HepG2 (cell line): ENCODE data around the gene CADM2. TPM values are rescaled to one million over a fixed set of nuclear protein-coding genes. Genes with fewer than 3 reads are reported as not detected.

Source experiments
- ATAC-seq: fragments of 200-7000 bp; cut with Tn5 transposase; 3 replicates; pipeline ENCODE4 v1.9.1; 2020; ENCODE audit warnings: mild to moderate bottlenecking, moderate library complexity
- BruUV-seq: library from RNA; stranded (reverse); fragments of 400-500 nt; replicated peaks from 2 replicates; lab custom pipeline; 2021; lab: Mats Ljungman, UMichigan
- CTCF ChIA-PET: fragments of 300-600 bp; formaldehyde crosslinking; extraction: SDS; loops from one replicate; lab custom pipeline; 2021; ENCODE audit warnings: low total read pairs, inconsistent platforms, low intra/inter-chr PET ratio; lab: Yijun Ruan, JAX
- POLR2A ChIA-PET: fragments of 350-600 bp; sonication (Branson Sonifier 250); formaldehyde crosslinking; loops from one replicate; lab custom pipeline; 2020; ENCODE audit warnings: antibody characterized with exemption, inconsistent platforms; lab: Yijun Ruan, JAX
- DNase-seq: peaks from one replicate; pipeline ENCODE4 v3.0.0-alpha.2; 2015; ENCODE audit warnings: low spot score
- FAIRE-seq: peaks from 3 replicates; lab custom pipeline; 2011; peaks lifted over from hg19 to GRCh38; lab: Jason Lieb, UNC
- H2AFZ ChIP-seq: one replicate; pipeline ENCODE4 v1.6.1; 2011; ENCODE audit warnings: low read length, inconsistent platforms
- H3K27ac ChIP-seq: fragments of 300-600 bp; 3 replicates; pipeline ENCODE4 v1.8.0; 2011; ENCODE audit warnings: mixed run types, mild to moderate bottlenecking, mixed read lengths, low read length, inconsistent platforms; ENCODE audit not compliant: insufficient read depth; ENCODE audit errors: extremely low read length
- H3K27me3 ChIP-seq, 2 experiments: fragments of 200-600 bp in 1 of 2; 2 replicates in 1 of 2; 3 replicates in 1 of 2; pipeline versions ENCODE4 v1.6.0 to v1.8.0; 2011; ENCODE audit warnings: low read length in 2 of 2, mild to moderate bottlenecking in 2 of 2, moderate library complexity in 2 of 2, inconsistent platforms in 1 of 2; ENCODE audit not compliant: insufficient read depth in 2 of 2, control insufficient read depth in 1 of 2
- H3K36me3 ChIP-seq, 2 experiments: fragments of 200-600 bp in 1 of 2; replicated peaks in 1 of 2; 2 replicates in 1 of 2; 3 replicates in 1 of 2; pipeline versions ENCODE4 v1.5.1 to v1.8.0; 2011; ENCODE audit warnings: low read length in 2 of 2, inconsistent platforms in 1 of 2; ENCODE audit not compliant: insufficient read depth in 2 of 2, control insufficient read depth in 1 of 2
- H3K4me1 ChIP-seq: 2 replicates; pipeline ENCODE4 v1.5.1; 2012; ENCODE audit warnings: low read length, inconsistent platforms; ENCODE audit not compliant: insufficient read depth
- H3K4me2 ChIP-seq: 2 replicates; pipeline ENCODE4 v1.6.0; 2011; ENCODE audit warnings: low read depth, low read length, inconsistent platforms
- H3K4me3 ChIP-seq, 3 experiments: fragments of 200-600 bp in 1 of 3; sonication (generic), shearing (Covaris generic) in 1 of 3; replicated peaks in 1 of 3; 2 replicates each; pipeline ENCODE4 v1.5.1; 2011 to 2016; ENCODE audit warnings: low read length in 3 of 3, inconsistent platforms in 2 of 3, low read depth in 2 of 3, mild to moderate bottlenecking in 2 of 3, control low read depth in 1 of 3, mixed read lengths in 1 of 3; ENCODE audit not compliant: insufficient read depth in 1 of 3
- H3K79me2 ChIP-seq: one replicate; pipeline ENCODE4 v1.6.1; 2011; ENCODE audit warnings: low read length, inconsistent platforms; ENCODE audit not compliant: insufficient read depth
- H3K9ac ChIP-seq: 2 replicates; pipeline ENCODE4 v1.6.0; 2011; ENCODE audit warnings: mild to moderate bottlenecking, low read depth, low read length, inconsistent platforms; ENCODE audit not compliant: insufficient read depth
- H3K9me3 ChIP-seq: 2 replicates; pipeline ENCODE4 v1.5.1; 2012; ENCODE audit warnings: mild to moderate bottlenecking, low read length
- H4K20me1 ChIP-seq: 2 replicates; pipeline ENCODE4 v1.6.0; 2011; ENCODE audit warnings: inconsistent platforms, mild to moderate bottlenecking, low read length, moderate library complexity; ENCODE audit not compliant: insufficient read depth
- ARID4A ChIP-seq: sonication (generic); formaldehyde crosslinking; IDR thresholded peaks from 2 replicates; pipeline ENCODE4 v1.5.0; 2020; ENCODE audit warnings: mild to moderate bottlenecking, missing genetic modification reagents, borderline replicate concordance
- FOXC1 ChIP-seq: sonication (generic); formaldehyde crosslinking; IDR thresholded peaks from 2 replicates; pipeline ENCODE4 v1.8.0; 2022; ENCODE audit warnings: mild to moderate bottlenecking, missing genetic modification reagents, borderline replicate concordance
- RFX3 ChIP-seq: IDR thresholded peaks from 2 replicates; pipeline ENCODE4 v1.6.1; 2016; ENCODE audit warnings: missing biosample characterization, missing genetic modification reagents
- ZNF431 ChIP-seq: sonication (generic); formaldehyde crosslinking; IDR thresholded peaks from 2 replicates; pipeline ENCODE4 v1.9.0; 2022; ENCODE audit warnings: missing genetic modification reagents, low read depth, mild to moderate bottlenecking, borderline replicate concordance
- ZNF629 ChIP-seq: sonication (generic); formaldehyde crosslinking; conservative IDR thresholded peaks from 2 replicates; pipeline ENCODE4 v1.5.0; 2020; ENCODE audit warnings: missing genetic modification reagents
- ZNF737 ChIP-seq: sonication (generic); formaldehyde crosslinking; IDR thresholded peaks from 2 replicates; pipeline ENCODE4 v1.5.0; 2020; ENCODE audit warnings: missing genetic modification reagents, mild to moderate bottlenecking, borderline replicate concordance
- WGBS: methylation state at CpG from one replicate; pipeline ENCODE4 v1.1.6; 2017; ENCODE audit warnings: low lambda C conversion rate; 5-methylcytosine and 5-hydroxymethylcytosine counted together
- in situ Hi-C: cut with HindIII; loops from 2 replicates; pipeline ENCODE4 v1.10.0; 2017; ENCODE audit warnings: low pct_unique_long_range_greater_than_20kb; ENCODE audit not compliant: extremely low pct_ligation_motif_present
- intact Hi-C: fragments of 100-400 bp; cut with micrococcal nuclease; formaldehyde crosslinking; loops from one replicate; pipeline ENCODE4 v1.10.0; 2022; ENCODE audit not compliant: unreplicated experiment
- polyA plus RNA-seq, 8 experiments: library from polyadenylated mRNA; depleted of rRNA in 3 of 8; stranded (reverse) in 7 of 8; unstranded in 1 of 8; fragments of >200 nt; fragmentation: Illumina TruSeq in 4 of 8; extraction: Trizol in 4 of 8; gene quantifications; 2 replicates each; pipeline versions ENCODE4 v1.2.1 to v1.2.3, GENCODE V29; 2011 to 2016; ENCODE audit warnings: low read depth in 4 of 8, missing spikeins in 1 of 8, mixed read lengths in 1 of 8; ENCODE audit not compliant: insufficient read depth in 1 of 8
- total RNA-seq, 5 experiments: library from RNA; depleted of rRNA; stranded (reverse); fragments of >200 nt; fragmentation: Illumina TruSeq; extraction: Trizol; gene quantifications; 2 replicates each; pipeline ENCODE4 v1.2.3, GENCODE V29; 2016; ENCODE audit warnings: low read depth in 1 of 5
- TF ChIP-seq, protein P1 (sequence below): sonication (generic); formaldehyde crosslinking; IDR thresholded peaks from 2 replicates; pipeline ENCODE4 v1.8.0; 2022; ENCODE audit warnings: mild to moderate bottlenecking, missing genetic modification reagents; ENCODE audit not compliant: insufficient replicate concordance
- TF ChIP-seq, protein P2 (sequence below): sonication (generic); formaldehyde crosslinking; IDR thresholded peaks from 2 replicates; pipeline ENCODE4 v1.4.0; 2020; ENCODE audit warnings: missing genetic modification reagents

The CADM2 gene
- total and polyA plus RNA-seq, 2 of the 13 experiments (the other 11 are each of a cell fraction or from before 2014, with no cell fraction given) = not detected

- H4K20me1 ChIP-seq = no peaks in the 10 kb centered on the region
- POLR2A ChIA-PET = no interaction called here
- TF ChIP-seq ZNF737 (CRISPR knock-in tag) (no peak), ZNF629 (CRISPR knock-in tag) (no peak)
- TF ChIP-seq, all 625 proteins: peak for 0
- no peaks in the 10 kb centered on the region for H3K4me1 ChIP-seq
- BruUV-seq = no TSS peak
- no peak for DNase-seq
- WGBS = 9% methylated on average over 1 of the region's 1 CpG
- FAIRE-seq = no peak
- in situ Hi-C loops (no loop called here), intact Hi-C loops (no loop called here)
- H3K27me3 ChIP-seq = no peaks in the 10 kb centered on the region
- H3K79me2 ChIP-seq = no peaks in the 10 kb centered on the region
- H3K4me3 ChIP-seq = no peak overlapping the region
- CTCF ChIA-PET = no interaction called here
- H3K9ac ChIP-seq = no peak overlapping the region
- no peak overlapping the region for H2AFZ ChIP-seq
- H3K36me3 ChIP-seq = no peaks in the 10 kb centered on the region
- ATAC-seq = no peak
- no peak overlapping the region for H3K27ac ChIP-seq
- no peak overlapping the region for H3K4me2 ChIP-seq
- no peaks in the 10 kb centered on the region for H3K9me3 ChIP-seq
These were observed 644.6 kb downstream of the CADM2 start for GRCh38 chr3:85603378-85603777.

GRCh38 chr3:85604641-85605040, 645.9 kb downstream of the CADM2 start:
- Histone ChIP-seq H3K9me3 (no peaks in the 10 kb centered on the region), H3K36me3 (no peaks in the 10 kb centered on the region), H3K27ac (no peak overlapping the region), H3K27me3 (no peaks in the 10 kb centered on the region), H3K4me2 (no peak overlapping the region), H2AFZ (no peak overlapping the region), H3K4me3 (no peak overlapping the region), H3K9ac (no peak overlapping the region), H4K20me1 (no peaks in the 10 kb centered on the region), H3K4me1 (no peaks in the 10 kb centered on the region), H3K79me2 (no peaks in the 10 kb centered on the region)
- in situ Hi-C loops (no loop called here), intact Hi-C loops (no loop called here)
- ATAC-seq = no peak
- 0% methylated on average over 3 of the region's 3 CpGs for WGBS
- CTCF ChIA-PET = no interaction called here
- POLR2A ChIA-PET = no interaction called here
- no peak for FAIRE-seq
- BruUV-seq = no TSS peak
- DNase-seq = no peak
- TF ChIP-seq RFX3 (CRISPR knock-in tag) (no peak), ARID4A (CRISPR knock-in tag) (no peak), FOXC1 (no peak), ZNF431 (CRISPR knock-in tag) (no peak)
- TF ChIP-seq, protein P1, sequence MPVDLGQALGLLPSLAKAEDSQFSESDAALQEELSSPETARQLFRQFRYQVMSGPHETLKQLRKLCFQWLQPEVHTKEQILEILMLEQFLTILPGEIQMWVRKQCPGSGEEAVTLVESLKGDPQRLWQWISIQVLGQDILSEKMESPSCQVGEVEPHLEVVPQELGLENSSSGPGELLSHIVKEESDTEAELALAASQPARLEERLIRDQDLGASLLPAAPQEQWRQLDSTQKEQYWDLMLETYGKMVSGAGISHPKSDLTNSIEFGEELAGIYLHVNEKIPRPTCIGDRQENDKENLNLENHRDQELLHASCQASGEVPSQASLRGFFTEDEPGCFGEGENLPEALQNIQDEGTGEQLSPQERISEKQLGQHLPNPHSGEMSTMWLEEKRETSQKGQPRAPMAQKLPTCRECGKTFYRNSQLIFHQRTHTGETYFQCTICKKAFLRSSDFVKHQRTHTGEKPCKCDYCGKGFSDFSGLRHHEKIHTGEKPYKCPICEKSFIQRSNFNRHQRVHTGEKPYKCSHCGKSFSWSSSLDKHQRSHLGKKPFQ (CRISPR knock-in tag) = no peak
- TF ChIP-seq, protein P2, sequence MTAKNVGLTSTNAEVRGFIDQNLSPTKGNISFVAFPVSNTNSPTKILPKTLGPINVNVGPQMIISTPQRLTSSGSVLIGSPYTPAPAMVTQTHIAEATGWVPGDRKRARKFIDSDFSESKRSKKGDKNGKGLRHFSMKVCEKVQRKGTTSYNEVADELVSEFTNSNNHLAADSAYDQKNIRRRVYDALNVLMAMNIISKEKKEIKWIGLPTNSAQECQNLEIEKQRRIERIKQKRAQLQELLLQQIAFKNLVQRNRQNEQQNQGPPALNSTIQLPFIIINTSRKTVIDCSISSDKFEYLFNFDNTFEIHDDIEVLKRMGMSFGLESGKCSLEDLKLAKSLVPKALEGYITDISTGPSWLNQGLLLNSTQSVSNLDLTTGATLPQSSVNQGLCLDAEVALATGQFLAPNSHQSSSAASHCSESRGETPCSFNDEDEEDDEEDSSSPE (CRISPR knock-in tag) = no peak
